A673 (cell line): Measurements from ENCODE around the gene TXNDC8. TPM values are rescaled to one million over a fixed set of nuclear protein-coding genes. Genes with fewer than 3 reads are reported as not detected.
"Not testable (repeated sequence)": the region's sequence is repeated elsewhere in the genome, so short reads cannot be mapped to it uniquely, and the experiment has no call there.

ENCODE experiments used
- BruUV-seq: library from RNA; stranded (reverse); fragments of 400-500 nt; replicated peaks from 2 replicates; lab custom pipeline; 2021; lab: Mats Ljungman, UMichigan
- CTCF ChIA-PET: fragments of 300-600 bp; sonication (Branson Sonifier 250); formaldehyde crosslinking; loops from one replicate; lab custom pipeline; 2022; ENCODE audit warnings: antibody characterized with exemption; lab: Charles Lee
- POLR2A ChIA-PET: fragments of 300-600 bp; sonication (Branson Sonifier 250); formaldehyde crosslinking; loops from one replicate; lab custom pipeline; 2022; ENCODE audit warnings: antibody characterized with exemption; ENCODE audit not compliant: low non-redundant PET; lab: Charles Lee
- DNase-seq: peaks from one replicate; pipeline ENCODE4 v3.0.0-alpha.2; 2015; ENCODE audit warnings: low spot score
- H3K27ac ChIP-seq: fragments of 200-600 bp; sonication (generic); 2 replicates; pipeline ENCODE4 v1.5.1; 2016; ENCODE audit warnings: mixed run types, low read depth, mild to moderate bottlenecking, mixed read lengths, antibody characterized with exemption, low read length; ENCODE audit not compliant: poor library complexity, severe bottlenecking
- H3K27me3 ChIP-seq: fragments of 200-600 bp; sonication (generic); replicated peaks from 2 replicates; pipeline ENCODE4 v1.6.1; 2017; ENCODE audit warnings: mixed run types, low read depth, mild to moderate bottlenecking, mixed read lengths, antibody characterized with exemption, low read length; ENCODE audit not compliant: insufficient read depth, poor library complexity
- H3K36me3 ChIP-seq: fragments of 200-600 bp; sonication (generic); 2 replicates; pipeline ENCODE4 v1.6.1; 2016; ENCODE audit warnings: mixed run types, mild to moderate bottlenecking, mixed read lengths, antibody characterized with exemption, low read length; ENCODE audit not compliant: insufficient read depth, poor library complexity, severe bottlenecking
- H3K4me1 ChIP-seq: fragments of 200-600 bp; sonication (generic); 2 replicates; pipeline ENCODE4 v1.6.1; 2017; ENCODE audit warnings: mixed run types, mild to moderate bottlenecking, mixed read lengths, antibody characterized with exemption, low read length; ENCODE audit not compliant: insufficient read depth, poor library complexity, severe bottlenecking
- H3K4me3 ChIP-seq: fragments of 200-600 bp; sonication (generic); 2 replicates; pipeline ENCODE4 v1.5.1; 2016; ENCODE audit warnings: low read depth, mixed run types, mild to moderate bottlenecking, mixed read lengths, low read length; ENCODE audit not compliant: poor library complexity, severe bottlenecking
- H3K9me3 ChIP-seq: fragments of 200-600 bp; sonication (generic); 2 replicates; pipeline ENCODE4 v1.6.1; 2016; ENCODE audit warnings: mixed run types, low read depth, mild to moderate bottlenecking, mixed read lengths, antibody characterized with exemption, low read length; ENCODE audit not compliant: poor library complexity, severe bottlenecking
- EZH2 ChIP-seq: fragments of 200-600 bp; sonication (generic); IDR thresholded peaks from 2 replicates; pipeline ENCODE4 v1.6.1; 2017; ENCODE audit warnings: borderline replicate concordance, low read depth, mild to moderate bottlenecking, mixed read lengths, antibody characterized with exemption, low read length; ENCODE audit not compliant: poor library complexity, severe bottlenecking
- intact Hi-C: fragments of 100-400 bp; cut with micrococcal nuclease; formaldehyde crosslinking; loops from one replicate; pipeline ENCODE4 v1.10.0; 2022; ENCODE audit not compliant: unreplicated experiment
- total RNA-seq: library from RNA; stranded (reverse); gene quantifications from 2 replicates; pipeline ENCODE4 v1.2.3, GENCODE V29; 2021
- TF ChIP-seq, protein P1 (sequence below): fragments of 300-800, 200-600 bp; sonication (generic); conservative IDR thresholded peaks from 2 replicates; pipeline ENCODE4 v1.5.1; 2017; ENCODE audit warnings: low read depth, mild to moderate bottlenecking, antibody characterized with exemption, low read length, moderate library complexity, mixed read lengths

TXNDC8 gene
- total RNA-seq, 1 experiment from 2014 or later: not detected

DNA sequence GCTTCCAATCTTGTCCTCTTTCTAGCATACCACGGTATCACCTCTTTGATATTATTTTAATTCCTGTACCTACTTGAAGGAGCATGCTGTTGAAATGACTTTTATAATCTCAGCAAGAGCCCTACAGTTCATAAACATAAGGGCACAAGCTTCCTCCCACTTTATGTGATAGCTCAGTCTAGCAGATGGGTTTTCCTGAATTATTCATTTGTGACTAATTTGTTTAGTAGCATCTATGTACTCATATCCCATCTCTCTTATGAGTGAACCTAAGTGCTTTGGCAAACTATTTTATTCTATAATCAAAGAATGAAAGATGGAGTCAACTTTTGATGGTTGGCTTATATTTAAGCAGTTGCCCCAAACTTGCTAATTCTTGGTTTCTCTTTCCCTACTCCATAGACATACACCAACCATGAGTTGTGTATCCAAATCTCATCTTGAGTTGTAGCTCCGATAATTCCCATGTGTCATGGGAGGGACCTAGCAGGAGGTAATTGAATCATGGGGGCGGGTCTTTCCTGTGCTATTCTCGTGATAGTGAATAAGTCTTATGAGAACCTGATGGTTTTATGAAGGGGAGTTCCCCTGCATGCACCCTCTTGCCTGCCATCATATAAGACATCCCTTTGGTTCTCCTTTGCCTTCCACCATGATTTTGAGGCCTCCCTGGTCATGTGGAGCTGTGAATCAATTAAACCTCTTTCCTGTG lies 17.7 kb downstream of the TXNDC8 start:
- no TSS peak for BruUV-seq
- Histone ChIP-seq H3K36me3 (no peaks in the 10 kb centered on the region), H3K9me3 (no peaks in the 10 kb centered on the region), H3K4me1 (no peaks in the 10 kb centered on the region), H3K27ac (no peak overlapping the region), H3K4me3 (no peak overlapping the region), H3K27me3 (no peaks in the 10 kb centered on the region)
- ChIA-PET CTCF (no interaction called here), POLR2A (no interaction called here)
- intact Hi-C loops: no loop called here
- DNase-seq: no peak
- TF ChIP-seq, protein P1, sequence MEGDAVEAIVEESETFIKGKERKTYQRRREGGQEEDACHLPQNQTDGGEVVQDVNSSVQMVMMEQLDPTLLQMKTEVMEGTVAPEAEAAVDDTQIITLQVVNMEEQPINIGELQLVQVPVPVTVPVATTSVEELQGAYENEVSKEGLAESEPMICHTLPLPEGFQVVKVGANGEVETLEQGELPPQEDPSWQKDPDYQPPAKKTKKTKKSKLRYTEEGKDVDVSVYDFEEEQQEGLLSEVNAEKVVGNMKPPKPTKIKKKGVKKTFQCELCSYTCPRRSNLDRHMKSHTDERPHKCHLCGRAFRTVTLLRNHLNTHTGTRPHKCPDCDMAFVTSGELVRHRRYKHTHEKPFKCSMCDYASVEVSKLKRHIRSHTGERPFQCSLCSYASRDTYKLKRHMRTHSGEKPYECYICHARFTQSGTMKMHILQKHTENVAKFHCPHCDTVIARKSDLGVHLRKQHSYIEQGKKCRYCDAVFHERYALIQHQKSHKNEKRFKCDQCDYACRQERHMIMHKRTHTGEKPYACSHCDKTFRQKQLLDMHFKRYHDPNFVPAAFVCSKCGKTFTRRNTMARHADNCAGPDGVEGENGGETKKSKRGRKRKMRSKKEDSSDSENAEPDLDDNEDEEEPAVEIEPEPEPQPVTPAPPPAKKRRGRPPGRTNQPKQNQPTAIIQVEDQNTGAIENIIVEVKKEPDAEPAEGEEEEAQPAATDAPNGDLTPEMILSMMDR: no peak
- no peak for TF ChIP-seq EZH2

DNA sequence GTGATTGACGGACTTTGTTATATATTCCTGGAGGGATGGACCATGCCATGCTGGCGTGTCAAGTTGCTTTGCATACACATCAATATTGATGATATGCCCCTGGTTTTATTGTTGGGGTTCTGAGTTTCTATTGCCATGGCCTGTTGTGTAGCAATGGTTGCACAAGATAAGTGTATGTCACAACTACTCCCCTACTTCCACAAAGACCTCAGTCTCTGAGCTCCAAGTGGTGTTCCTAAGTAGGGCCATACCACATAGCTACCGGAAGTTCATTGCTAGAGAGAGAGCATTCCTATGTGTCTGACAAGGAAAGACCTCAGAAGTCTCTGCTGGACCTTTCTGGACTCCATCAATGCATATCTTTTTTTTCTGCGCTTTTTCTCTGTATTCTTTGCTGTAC lies 19.8 kb downstream of the TXNDC8 start:
- POLR2A ChIA-PET: no interaction called here
- H3K4me3 ChIP-seq: no peak overlapping the region
- no peaks in the 10 kb centered on the region for H3K27me3 ChIP-seq
- TF ChIP-seq EZH2: no peak
- TF ChIP-seq, protein P1: no peak
- no TSS peak for BruUV-seq
- DNase-seq: no peak
- H3K4me1 ChIP-seq: no peaks in the 10 kb centered on the region
- intact Hi-C loops: no loop called here
- CTCF ChIA-PET: no interaction called here
- no peaks in the 10 kb centered on the region for H3K36me3 ChIP-seq
- H3K9me3 ChIP-seq: no peaks in the 10 kb centered on the region
- H3K27ac ChIP-seq: no peak overlapping the region

DNA sequence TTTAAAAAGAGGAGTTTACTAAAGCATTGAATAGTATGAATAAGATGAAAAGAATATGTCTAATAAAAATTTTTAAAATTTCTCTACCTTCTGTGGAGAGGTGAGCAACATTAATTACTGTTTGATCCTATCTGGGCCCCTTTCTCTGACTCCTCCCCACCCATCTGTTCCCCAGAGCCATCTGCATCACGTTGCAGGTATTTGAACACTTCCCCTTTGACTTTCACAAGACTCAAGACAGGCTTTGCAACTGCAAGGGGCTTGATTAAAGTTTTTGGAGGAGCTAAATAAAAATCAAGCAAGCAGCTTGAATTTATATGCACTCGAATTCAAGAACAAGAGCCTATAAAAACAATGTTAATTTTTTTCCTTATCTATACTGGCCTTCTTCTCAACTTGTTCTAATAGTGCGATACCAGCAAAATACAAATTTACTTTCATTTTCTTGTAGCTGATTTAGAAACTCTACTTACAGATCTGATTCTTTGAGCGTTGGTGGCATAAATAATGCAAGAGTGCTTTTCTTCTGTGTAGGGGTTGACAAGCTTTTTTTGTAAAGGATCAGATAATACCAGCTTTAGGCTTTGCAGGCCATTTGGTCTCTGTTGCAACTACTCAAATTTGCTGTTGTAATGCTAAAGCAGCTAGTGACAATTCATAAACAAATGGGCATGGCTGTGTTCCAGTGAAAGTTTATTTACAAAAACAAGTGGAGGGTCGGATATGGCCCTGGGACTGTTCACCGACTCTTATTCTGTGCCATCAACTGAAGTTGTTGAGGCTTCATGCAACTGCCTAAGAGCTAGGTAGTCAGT lies 21.2 kb downstream of the TXNDC8 start:
- peaks cover 6% of the 10 kb centered on the region for H3K9me3 ChIP-seq
- POLR2A ChIA-PET: no interaction called here
- H3K4me3 ChIP-seq: no peak overlapping the region
- no peak for DNase-seq
- H3K4me1 ChIP-seq: no peaks in the 10 kb centered on the region
- intact Hi-C loops: no loop called here
- no peak overlapping the region for H3K27ac ChIP-seq
- CTCF ChIA-PET: no interaction called here
- H3K36me3 ChIP-seq: no peaks in the 10 kb centered on the region
- no peaks in the 10 kb centered on the region for H3K27me3 ChIP-seq
- BruUV-seq: no TSS peak
- no peak for TF ChIP-seq EZH2
- TF ChIP-seq, protein P1: no peak

DNA sequence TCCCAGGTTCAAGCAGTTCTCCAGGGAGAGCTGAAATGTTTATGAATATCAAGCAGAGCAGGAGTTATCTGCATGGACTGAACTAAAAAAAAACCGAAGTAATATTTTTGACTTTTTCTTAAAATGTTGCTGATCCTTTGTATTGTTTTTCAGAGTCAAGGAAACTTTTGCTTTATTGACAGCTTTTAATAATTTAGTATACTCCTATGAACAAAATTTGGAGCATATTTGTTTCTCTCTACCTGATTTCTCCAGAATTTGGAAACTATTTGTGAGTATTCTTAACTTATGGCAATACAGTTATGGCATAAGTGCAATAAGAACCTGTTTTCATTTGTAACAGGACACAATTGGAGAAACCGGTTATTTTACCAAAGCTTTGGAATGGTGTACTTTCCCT lies 25.7 kb downstream of the TXNDC8 start:
- H3K27me3 ChIP-seq, H3K27ac ChIP-seq, POLR2A ChIA-PET, H3K4me1 ChIP-seq, H3K36me3 ChIP-seq, CTCF ChIA-PET, H3K4me3 ChIP-seq, H3K9me3 ChIP-seq, intact Hi-C loops, BruUV-seq, DNase-seq: not testable (repeated sequence)
